Activated CD8-positive, alpha-beta T cell treated with anti-CD3 and anti-CD28 coated beads for 36 hours (primary cell): ENCODE results near the gene OSER1. TPM values are rescaled to one million over a fixed set of nuclear protein-coding genes. Genes with fewer than 3 reads are reported as not detected.

ENCODE experiments used
- ATAC-seq: fragments of 200-7000 bp; cut with Tn5 transposase; one replicate; pipeline ENCODE4 v1.10.0; 2021; ENCODE audit warnings: mild to moderate bottlenecking, moderate library complexity
- CTCF ChIA-PET: fragments of 350-600 bp; sonication (Branson Sonifier 250); formaldehyde crosslinking; loops from one replicate; lab custom pipeline; 2021; ENCODE audit warnings: antibody characterized with exemption; lab: Charles Lee
- POLR2A ChIA-PET: fragments of 350-600 bp; sonication (Branson Sonifier 250); formaldehyde crosslinking; loops from one replicate; lab custom pipeline; 2021; ENCODE audit warnings: antibody characterized with exemption; lab: Charles Lee
- DNase-seq: peaks from one replicate; pipeline ENCODE4 v3.0.0-alpha.2; 2020
- H3K27ac Mint-ChIP-seq: one replicate; pipeline ENCODE4 v1.8.0; 2021; ENCODE audit warnings: mild to moderate bottlenecking, mixed read lengths
- H3K27me3 Mint-ChIP-seq: one replicate; pipeline ENCODE4 v1.8.0; 2021; ENCODE audit warnings: mixed read lengths
- H3K36me3 Mint-ChIP-seq: one replicate; pipeline ENCODE4 v1.8.0; 2021; ENCODE audit warnings: low read depth, mixed read lengths
- H3K4me1 Mint-ChIP-seq: one replicate; pipeline ENCODE4 v1.8.0; 2021; ENCODE audit warnings: low read depth, mixed read lengths
- H3K4me3 Mint-ChIP-seq: one replicate; pipeline ENCODE4 v1.8.0; 2021; ENCODE audit warnings: mild to moderate bottlenecking, moderate library complexity, mixed read lengths
- H3K9me3 Mint-ChIP-seq: one replicate; pipeline ENCODE4 v1.8.0; 2021; ENCODE audit warnings: mixed read lengths
- CTCF ChIP-seq: fragments of 200-600 bp; IDR thresholded peaks from one replicate; pipeline ENCODE4 v1.8.0; 2022; ENCODE audit warnings: antibody characterized with exemption, mild to moderate bottlenecking
- intact Hi-C: fragments of 100-400 bp; cut with micrococcal nuclease; formaldehyde crosslinking; loops from one replicate; pipeline ENCODE4 v1.10.0; 2022
- total RNA-seq, 2 experiments: library from RNA; stranded (reverse); gene quantifications; one replicate each; pipeline ENCODE4 v1.2.3, GENCODE V29; 2021

OSER1 gene
- 10 to 100 TPM; 20.9 to 23.3 TPM for total RNA-seq

GRCh38 chr20:44210406-44211176, at the start of gene OSER1:
Gene OSER1, minus strand, starts transcription at chr20:44210771. Its CDS starts 3,814 bp downstream, at chr20:44206957.
- POLR2A ChIA-PET: interaction anchor here (0.8 to 1.0 kb wide), 2 partner anchors 8 to 438 kb away, joined by 3 to 4 read pairs; no protein-coding TSS in a partner anchor
- peak; percentile 88 for ATAC-seq
- Mint-ChIP-seq H3K27ac (peak within 1 kb of the TSS; percentile 92), H3K4me1 (peaks cover 46% of the 10 kb centered on the region), H3K4me3 (peak within 1 kb of the TSS; percentile 92), H3K9me3 (no peaks in the 10 kb centered on the region), H3K27me3 (no peaks in the 10 kb centered on the region), H3K36me3 (peaks cover 7% of the 10 kb centered on the region)
- intact Hi-C loops: loop anchor here (10.0 kb wide), 1 partner anchor 254 kb away; no protein-coding TSS in a partner anchor
- TF ChIP-seq CTCF: no peak
- DNase-seq: peak; percentile 98
- CTCF ChIA-PET: interaction anchor here (1.2 to 3.2 kb wide), 3 partner anchors 20 to 100 kb away, joined by 4 to 11 read pairs (median 7); partner anchors contain the start of gene FITM2

GRCh38 chr20:44258226-44258890, 47.8 kb upstream of the OSER1 start:
- H3K4me1 Mint-ChIP-seq: no peaks in the 10 kb centered on the region
- CTCF ChIA-PET: no interaction called here

GRCh38 chr20:44256961-44257360, 46.4 kb upstream of the OSER1 start:
- Mint-ChIP-seq H3K27me3 (no peaks in the 10 kb centered on the region), H3K4me3 (no peak overlapping the region), H3K36me3 (no peaks in the 10 kb centered on the region), H3K27ac (no peak overlapping the region), H3K4me1 (no peaks in the 10 kb centered on the region), H3K9me3 (no peaks in the 10 kb centered on the region)
- ATAC-seq: no peak
- TF ChIP-seq CTCF: no peak
- ChIA-PET POLR2A (no interaction called here), CTCF (no interaction called here)
- intact Hi-C loops: no loop called here
- DNase-seq: no peak

More at GRCh38 chr20:44258226-44258890, 47.8 kb upstream of the OSER1 start:
- DNase-seq (no peak), ATAC-seq (no peak)
- TF ChIP-seq CTCF: no peak
- Mint-ChIP-seq H3K27me3 (no peaks in the 10 kb centered on the region), H3K36me3 (no peaks in the 10 kb centered on the region), H3K27ac (no peak overlapping the region), H3K9me3 (no peaks in the 10 kb centered on the region), H3K4me3 (no peak overlapping the region)
- intact Hi-C loops: no loop called here
- POLR2A ChIA-PET: no interaction called here

- no peak for TF ChIP-seq CTCF
- ChIA-PET CTCF (no interaction called here), POLR2A (no interaction called here)
- intact Hi-C loops: no loop called here
- Mint-ChIP-seq H3K9me3 (no peaks in the 10 kb centered on the region), H3K27ac (no peak overlapping the region), H3K4me1 (no peaks in the 10 kb centered on the region), H3K27me3 (no peaks in the 10 kb centered on the region), H3K4me3 (no peak overlapping the region), H3K36me3 (no peaks in the 10 kb centered on the region)
- DNase-seq (no peak), ATAC-seq (no peak)
Observed at GRCh38 chr20:44255942-44256341, 45.4 kb upstream of the OSER1 start.

- Mint-ChIP-seq H3K27me3 (peaks cover 3% of the 10 kb centered on the region), H3K36me3 (no peaks in the 10 kb centered on the region), H3K4me3 (no peak overlapping the region), H3K27ac (no peak overlapping the region), H3K9me3 (no peaks in the 10 kb centered on the region), H3K4me1 (no peaks in the 10 kb centered on the region)
- POLR2A ChIA-PET: no interaction called here
- no peak for TF ChIP-seq CTCF
- ATAC-seq: no peak
- intact Hi-C loops: no loop called here
- DNase-seq: no peak
- CTCF ChIA-PET: interaction anchor here (1.7 to 1.8 kb wide), 2 partner anchors 9 to 57 kb away, joined by 5 to 7 read pairs; partner anchors contain the start of gene FITM2
Observed at GRCh38 chr20:44254073-44254472, 43.5 kb upstream of the OSER1 start.
